Ramos (cell line): ENCODE results near the gene PAK6.

ENCODE experiments used
- in situ Hi-C: fragments of 300-500 bp; cut with MboI; formaldehyde crosslinking; loops from one replicate; pipeline ENCODE4 v1.14.3; 2022; ENCODE audit warnings: low sequenced_read_pairs; ENCODE audit not compliant: unreplicated experiment

Gene PAK6

GRCh38 chr15:40285151-40285550, 46.3 kb downstream of the PAK6 start:
- in situ Hi-C loops: no loop called here

DNA sequence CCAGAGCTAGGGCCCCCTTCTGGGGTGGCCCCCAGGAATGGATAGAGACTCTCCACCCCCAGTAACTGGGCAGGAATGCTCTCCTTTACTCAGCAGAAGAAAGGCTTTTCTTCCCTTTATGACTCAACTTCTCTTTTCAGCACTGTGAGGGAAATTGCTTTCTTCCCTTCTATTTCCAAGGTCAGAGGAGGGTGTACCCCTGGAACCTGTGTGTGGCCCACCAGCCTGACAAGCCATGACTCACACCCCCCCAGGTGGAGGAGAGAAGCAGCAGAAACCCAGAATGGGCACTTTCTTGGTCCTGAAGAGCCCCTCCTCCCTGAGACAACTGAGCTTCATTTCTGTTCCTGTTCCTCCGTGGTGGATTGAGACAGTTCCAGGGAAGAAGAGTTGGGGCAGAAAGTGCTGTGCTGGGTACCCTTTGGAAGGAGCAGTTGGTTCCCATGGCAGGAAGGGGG, 46.7 kb downstream of the PAK6 start:
- in situ Hi-C loops: no loop called here

DNA sequence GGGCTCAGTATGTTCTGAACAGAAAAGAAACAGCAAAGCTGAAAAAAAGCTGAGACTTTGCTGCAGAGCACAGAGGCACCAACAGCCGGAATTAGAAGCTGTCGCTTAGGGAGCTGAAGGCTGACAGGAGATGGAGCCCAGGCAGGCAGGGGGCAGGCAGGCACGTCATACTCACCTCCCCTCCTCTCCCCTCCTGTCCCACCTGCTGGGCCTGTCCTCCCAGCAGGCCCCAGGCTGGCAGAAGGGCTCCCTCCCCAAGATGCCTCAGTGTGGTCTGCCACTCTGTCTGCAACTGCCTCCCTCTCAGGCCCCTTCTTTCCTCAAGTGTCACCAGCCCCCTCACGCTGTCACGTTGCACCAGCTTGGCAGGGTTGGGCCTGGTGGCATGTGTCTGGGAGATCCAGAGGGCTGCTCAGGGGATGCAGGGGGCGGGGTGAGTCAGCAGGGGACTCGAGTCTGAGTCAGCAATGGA, 47.2 kb downstream of the PAK6 start:
- in situ Hi-C loops: no loop called here

- in situ Hi-C loops: no loop called here
Measured at GRCh38 chr15:40286794-40287193, 47.9 kb downstream of the PAK6 start.

GRCh38 chr15:40287505-40287904, 48.6 kb downstream of the PAK6 start:
- in situ Hi-C loops: no loop called here

GRCh38 chr15:40287968-40288367, 49.1 kb downstream of the PAK6 start:
- in situ Hi-C loops: no loop called here

DNA sequence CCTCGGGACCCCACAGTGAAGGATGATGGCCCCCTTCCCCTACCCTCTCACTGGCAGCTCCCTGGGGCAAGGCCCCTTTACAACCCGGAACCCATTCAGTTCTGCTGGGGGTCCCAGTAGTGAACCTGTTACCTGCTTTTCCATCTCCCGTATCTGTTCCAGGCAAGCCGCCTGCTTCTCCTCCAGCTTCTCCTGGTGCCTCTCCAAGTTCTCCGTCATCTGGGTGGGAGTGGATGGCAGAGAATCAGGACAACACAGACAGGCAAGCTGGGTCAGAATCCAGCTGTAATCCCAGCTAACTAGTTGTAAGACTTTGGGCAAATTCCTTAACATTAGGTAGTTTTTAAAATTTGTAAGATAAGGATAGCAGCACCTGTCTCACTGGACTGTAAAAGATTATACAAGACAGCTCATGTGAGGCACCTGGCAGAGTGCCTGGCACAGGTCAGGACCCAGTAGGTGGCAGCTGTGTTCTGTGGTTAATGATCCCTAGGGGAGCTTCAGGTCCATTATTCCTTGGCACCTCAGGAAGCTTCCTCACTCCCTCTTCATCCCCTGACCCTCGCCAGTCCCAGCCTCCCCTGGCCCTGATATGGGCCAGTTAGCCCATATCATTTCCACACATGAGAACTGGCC, 50.4 kb downstream of the PAK6 start:
- in situ Hi-C loops: no loop called here

- in situ Hi-C loops: no loop called here
Measured at GRCh38 chr15:40290545-40290917, 51.7 kb downstream of the PAK6 start.

DNA sequence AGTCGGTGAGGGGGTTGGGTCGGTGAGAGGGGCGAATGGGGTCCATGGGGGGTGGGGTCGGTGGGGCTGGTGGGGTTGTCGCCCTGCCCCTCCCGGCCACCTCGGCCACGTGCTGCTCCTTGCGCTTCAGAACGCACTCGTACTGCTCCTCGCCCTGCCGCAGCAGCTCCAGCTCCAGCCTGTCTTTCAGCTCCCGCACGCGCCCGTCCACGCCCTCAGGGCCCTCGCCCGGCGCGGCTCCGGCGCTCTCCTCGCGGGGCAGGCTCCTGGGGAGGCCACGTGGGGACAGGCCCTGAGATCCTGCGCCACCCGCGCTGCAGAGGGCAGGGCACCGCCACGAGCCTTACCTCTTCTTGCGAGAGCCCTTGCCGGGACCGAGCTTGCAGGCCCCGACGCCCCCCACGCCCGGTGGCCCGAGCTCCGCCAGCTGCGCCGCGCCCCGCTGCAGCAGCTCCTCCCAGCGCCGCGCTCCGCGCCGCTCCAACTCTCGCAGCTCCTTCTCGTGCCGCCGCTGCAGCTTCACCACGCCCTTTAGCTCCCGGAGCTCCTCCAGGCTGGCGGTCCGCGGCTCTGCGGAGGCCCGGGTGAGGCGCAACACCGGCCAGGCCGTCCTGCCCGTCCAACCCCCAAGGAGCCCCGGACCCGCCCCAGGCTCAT, 52.2 kb downstream of the PAK6 start:
- in situ Hi-C loops: no loop called here

GRCh38 chr15:40292246-40292645, 53.4 kb downstream of the PAK6 start:
- in situ Hi-C loops: no loop called here

- in situ Hi-C loops: no loop called here
Measured at GRCh38 chr15:40293006-40293405, 54.1 kb downstream of the PAK6 start.

DNA sequence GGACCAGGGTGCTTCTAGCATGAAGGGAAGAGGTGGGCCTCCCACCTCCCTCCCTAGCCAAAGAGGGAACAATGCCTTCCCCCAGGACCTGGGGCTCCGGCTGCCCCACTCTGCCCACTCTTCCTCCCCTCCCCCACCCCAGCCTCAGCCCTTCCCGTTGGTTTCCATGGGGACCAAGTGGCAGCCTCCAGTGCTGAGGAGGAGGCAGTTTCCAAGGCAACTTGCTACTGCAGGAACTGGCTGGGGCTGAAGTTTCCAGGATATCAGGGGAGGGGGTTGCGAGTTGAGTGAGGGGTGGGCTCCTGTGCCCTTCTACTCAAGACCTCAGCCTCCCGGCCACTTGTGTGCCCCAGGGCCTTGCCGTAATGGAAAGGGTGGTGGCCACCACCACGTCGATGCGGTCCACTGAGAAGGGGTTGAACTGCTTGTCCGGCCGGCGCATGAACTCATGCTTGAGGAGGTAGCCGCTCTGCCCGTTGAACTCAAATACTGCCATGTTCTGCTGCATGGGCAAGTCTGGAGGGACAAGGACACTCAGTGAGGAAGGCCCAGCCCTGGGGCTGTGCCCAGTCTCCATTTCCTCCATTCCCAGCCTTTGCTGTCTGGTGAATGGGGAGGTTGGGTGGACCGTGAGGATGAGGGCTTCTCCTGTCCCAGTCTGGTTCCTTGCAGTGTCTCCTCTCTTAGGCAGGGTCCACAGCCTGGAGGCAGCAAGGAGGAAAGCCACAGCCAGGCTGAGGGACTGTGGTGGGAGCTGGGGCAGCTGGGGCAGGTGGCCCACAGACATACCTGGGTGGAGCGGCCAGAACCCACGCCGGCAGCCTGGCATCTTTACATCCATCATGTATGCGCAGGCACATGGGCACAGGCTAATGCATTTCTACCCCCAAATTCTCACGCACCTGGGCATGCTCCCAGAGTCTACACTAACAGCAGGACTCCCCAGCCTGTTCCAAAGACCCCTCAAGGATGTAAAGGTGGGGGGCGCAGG, 55.3 kb downstream of the PAK6 start:
- in situ Hi-C loops: no loop called here

- in situ Hi-C loops: no loop called here
Measured at GRCh38 chr15:40295297-40295696, 56.4 kb downstream of the PAK6 start.

DNA sequence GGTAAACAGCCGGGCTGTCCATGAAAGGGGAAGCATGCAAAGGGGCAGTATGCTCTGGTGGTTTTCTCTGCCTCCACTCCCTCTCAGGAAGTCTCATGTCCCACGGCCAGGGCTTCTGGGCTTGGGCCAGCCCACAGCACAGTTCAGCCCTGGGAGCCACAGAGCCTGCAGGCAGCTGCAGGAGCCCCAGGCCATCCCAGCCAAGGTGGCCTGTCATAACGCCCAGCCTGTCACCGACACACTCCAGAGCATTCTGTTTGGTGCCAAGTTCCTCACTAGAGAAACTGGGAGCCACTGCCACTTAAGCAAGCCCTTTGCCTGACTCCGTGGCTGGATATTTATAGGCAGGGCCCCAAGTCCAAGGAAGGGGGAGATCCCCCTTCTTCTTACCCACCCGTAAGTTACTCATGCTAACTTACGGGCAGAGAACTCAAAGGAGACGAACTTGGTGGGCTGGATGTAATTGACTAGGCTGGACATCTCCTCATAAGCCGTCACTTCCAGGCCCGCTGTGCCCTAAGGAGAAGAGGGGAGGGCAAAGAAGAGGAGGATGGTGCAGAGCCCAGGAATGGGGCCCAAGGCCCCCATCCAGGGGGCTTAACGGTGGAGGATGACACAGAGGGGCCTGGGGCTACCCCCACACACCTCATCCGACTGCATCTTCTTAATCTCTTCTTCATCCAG, 57.2 kb downstream of the PAK6 start:
- in situ Hi-C loops: no loop called here

- in situ Hi-C loops: no loop called here
Measured at GRCh38 chr15:40296561-40297230, 57.8 kb downstream of the PAK6 start.

DNA sequence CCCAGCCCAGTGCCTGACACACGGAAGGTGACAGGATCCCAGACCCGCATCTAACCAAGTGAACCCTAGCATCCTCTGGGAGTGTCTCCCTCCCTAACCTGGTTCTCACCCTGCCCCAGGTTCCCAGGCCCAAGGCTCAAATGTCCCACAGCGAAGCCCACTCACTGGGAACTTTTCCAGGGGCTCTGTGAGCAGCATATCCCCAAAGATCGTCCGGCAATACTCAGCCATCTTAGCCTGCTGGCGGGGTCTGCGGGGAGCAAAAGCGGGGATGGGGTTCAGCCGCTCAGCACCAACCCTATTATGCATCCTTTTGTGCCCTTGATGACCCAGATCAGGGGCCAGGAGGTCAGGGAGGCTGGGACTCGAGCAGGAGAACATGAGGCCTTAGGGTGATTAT, 58.5 kb downstream of the PAK6 start:
- in situ Hi-C loops: no loop called here

GRCh38 chr15:40298216-40298935, 59.5 kb downstream of the PAK6 start:
- in situ Hi-C loops: no loop called here

GRCh38 chr15:40300367-40300766, 61.5 kb downstream of the PAK6 start:
- in situ Hi-C loops: no loop called here

GRCh38 chr15:40300771-40301170, 61.9 kb downstream of the PAK6 start:
- in situ Hi-C loops: no loop called here
